WERI-Rb-1 (cell line): ENCODE measurements around the gene GABBR2.

Experiments
- DNase-seq: peaks from one replicate; pipeline ENCODE4 v3.0.0-alpha.2; 2020
- H3K27ac ChIP-seq: fragments of 250-450 bp; sonication (Bioruptor Pico); 2 replicates; pipeline ENCODE4 v1.5.1; 2020; ENCODE audit warnings: mild to moderate bottlenecking, moderate library complexity
- H3K27me3 ChIP-seq: fragments of 250-450 bp; sonication (Bioruptor Pico); 2 replicates; pipeline ENCODE4 v1.5.1; 2021; ENCODE audit warnings: mild to moderate bottlenecking, low read depth, moderate library complexity; ENCODE audit not compliant: insufficient read depth, severe bottlenecking
- H3K36me3 ChIP-seq: fragments of 250-450 bp; sonication (Bioruptor Pico); 2 replicates; pipeline ENCODE4 v1.5.1; 2020; ENCODE audit warnings: mild to moderate bottlenecking, moderate library complexity
- H3K4me3 ChIP-seq: 2 replicates; pipeline ENCODE4 v1.5.1; 2011; ENCODE audit warnings: low read depth, mild to moderate bottlenecking, control low read depth, low read length
- H3K9me3 ChIP-seq: fragments of 250-450 bp; sonication (Bioruptor Pico); 2 replicates; pipeline ENCODE4 v1.5.1; 2021; ENCODE audit warnings: mild to moderate bottlenecking, moderate library complexity; ENCODE audit not compliant: severe bottlenecking
- CTCF ChIP-seq: IDR thresholded peaks from 2 replicates; pipeline ENCODE4 v1.5.1; 2011; ENCODE audit warnings: low read depth, mild to moderate bottlenecking, control low read depth, inconsistent platforms, low read length

Gene GABBR2

GRCh38 chr9:98519641-98520040 lies 189.1 kb downstream of the GABBR2 start:
- no peaks in the 10 kb centered on the region for H3K27me3 ChIP-seq
- H3K27ac ChIP-seq, result peak overlapping the region; percentile 38
- no peaks in the 10 kb centered on the region; the same call in 1 of the 2 replicates for H3K36me3 ChIP-seq
- DNase-seq, result no peak
- no peaks in the 10 kb centered on the region for H3K9me3 ChIP-seq
- no peak overlapping the region for H3K4me3 ChIP-seq
- no peak for TF ChIP-seq CTCF

GRCh38 chr9:98518556-98518955 lies 190.2 kb downstream of the GABBR2 start:
- Histone ChIP-seq H3K9me3 (no peaks in the 10 kb centered on the region), H3K36me3 (no peaks in the 10 kb centered on the region; the same call in 1 of the 2 replicates), H3K4me3 (no peak overlapping the region), H3K27me3 (no peaks in the 10 kb centered on the region), H3K27ac (peak overlapping the region; percentile 38)
- TF ChIP-seq CTCF, result no peak
- no peak for DNase-seq

DNA sequence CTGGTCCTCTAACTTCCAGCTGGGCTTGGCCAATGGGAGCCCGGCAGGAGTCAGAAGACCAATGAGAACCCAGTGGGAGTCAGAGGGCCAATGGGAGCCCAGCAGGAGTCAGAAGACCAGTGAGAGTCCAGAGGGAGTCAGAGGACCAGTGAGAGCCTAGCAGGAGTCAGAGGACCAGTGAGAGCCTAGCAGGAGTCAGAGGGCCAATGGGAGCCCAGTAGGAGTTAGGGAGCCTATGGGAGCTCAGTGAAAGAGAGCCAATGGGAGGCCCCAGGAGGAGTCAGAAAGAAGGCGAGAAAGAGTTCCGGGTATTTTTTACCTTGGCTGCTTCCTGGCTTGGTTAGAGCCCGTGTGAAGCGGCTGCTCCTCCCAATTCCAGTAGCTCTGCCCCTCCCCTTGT lies 191.0 kb downstream of the GABBR2 start:
- Histone ChIP-seq H3K27ac (no peak overlapping the region), H3K27me3 (no peaks in the 10 kb centered on the region), H3K9me3 (no peaks in the 10 kb centered on the region), H3K4me3 (no peak overlapping the region), H3K36me3 (no peaks in the 10 kb centered on the region; the same call in 1 of the 2 replicates)
- no peak for TF ChIP-seq CTCF
- DNase-seq, result no peak

DNA sequence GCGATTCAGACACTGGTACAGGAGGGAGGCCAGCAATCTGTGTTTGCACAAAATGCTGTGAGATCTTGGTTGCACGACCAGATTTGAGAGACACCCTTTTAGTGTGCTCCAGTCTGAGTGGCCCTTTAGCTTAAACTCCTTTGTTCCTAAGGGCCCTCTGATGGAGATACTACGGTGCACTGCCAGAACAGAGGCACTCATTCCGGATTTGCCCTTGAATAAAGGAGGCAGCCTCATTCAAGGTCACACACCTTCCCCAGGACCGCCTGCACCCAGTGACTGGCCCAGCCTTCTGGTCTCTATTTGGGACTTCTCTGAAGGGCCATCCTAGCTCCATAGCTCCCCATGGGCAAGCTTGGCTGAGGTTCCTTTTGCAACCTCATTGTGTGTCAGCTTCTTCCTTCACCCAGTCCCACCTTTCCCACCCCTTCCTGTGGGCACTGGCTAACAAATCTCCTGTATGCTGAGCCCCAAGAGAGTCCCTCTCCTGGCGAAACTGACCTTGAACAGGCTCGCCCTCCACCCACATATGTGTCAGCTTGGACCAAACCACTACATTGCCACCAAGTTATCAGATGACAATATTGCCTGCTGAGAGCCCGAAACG lies 191.7 kb downstream of the GABBR2 start:
- no peak overlapping the region for H3K4me3 ChIP-seq
- no peak overlapping the region for H3K27ac ChIP-seq
- H3K36me3 ChIP-seq, result no peaks in the 10 kb centered on the region; the same call in 1 of the 2 replicates
- TF ChIP-seq CTCF, result no peak
- no peaks in the 10 kb centered on the region for H3K27me3 ChIP-seq
- no peak for DNase-seq
- no peaks in the 10 kb centered on the region for H3K9me3 ChIP-seq

DNA sequence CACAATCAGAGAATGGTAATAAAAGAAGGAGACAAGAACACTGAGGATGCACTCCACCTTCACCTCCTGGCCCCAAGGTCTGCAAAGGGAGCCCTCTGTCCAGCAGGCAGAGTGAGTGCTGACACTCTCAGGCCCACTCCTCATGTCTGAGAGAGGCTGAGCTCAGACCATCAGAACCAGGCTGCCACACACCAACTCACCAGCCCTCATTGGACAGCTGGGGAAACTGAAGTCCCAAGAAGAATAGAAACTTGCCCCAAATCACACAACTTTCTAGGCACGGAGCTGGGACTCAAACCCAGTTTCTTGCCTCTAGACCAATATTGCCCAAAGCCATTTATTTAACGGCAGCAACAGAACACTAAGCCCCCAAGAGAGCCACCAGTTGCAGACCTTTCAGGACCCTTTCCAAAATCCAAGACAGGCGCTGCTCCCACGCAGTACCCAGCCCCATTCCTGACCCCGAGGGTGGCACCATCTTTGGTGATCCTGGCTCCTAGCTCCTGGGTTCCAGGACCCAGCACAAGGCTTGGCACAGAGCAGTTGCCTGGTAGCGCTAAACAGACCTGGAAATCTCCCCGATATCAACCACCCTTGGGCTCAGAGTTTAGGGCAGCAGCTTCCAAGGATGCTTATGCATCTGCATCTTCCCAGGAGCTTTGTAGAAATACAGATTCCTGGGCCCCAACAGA lies 192.4 kb downstream of the GABBR2 start:
- Histone ChIP-seq H3K9me3 (no peaks in the 10 kb centered on the region), H3K27ac (no peak overlapping the region), H3K36me3 (no peaks in the 10 kb centered on the region; the same call in 1 of the 2 replicates), H3K4me3 (no peak overlapping the region), H3K27me3 (no peaks in the 10 kb centered on the region)
- no peak for DNase-seq
- TF ChIP-seq CTCF, result no peak
